Measurements from ENCODE around the gene CDK14.
"Not testable (repeated sequence)": the region's sequence is repeated elsewhere in the genome, so short reads cannot be mapped to it uniquely, and the experiment has no call there.

Gene CDK14

GRCh38 chr7:90923541-90923997 is 327.4 kb downstream of the CDK14 start:
- no peaks in the 10 kb centered on the region for H3K9me3 Mint-ChIP-seq
- no peak overlapping the region for H3K4me3 Mint-ChIP-seq
- TF ChIP-seq CTCF (IDR thresholded peaks at IDR 0.05; ENCODE audit: unreplicated experiment in 3 of 3), result no peak
- no peaks in the 10 kb centered on the region for H3K27me3 Mint-ChIP-seq (ENCODE audit: low read depth)
- no peaks in the 10 kb centered on the region for H3K4me1 Mint-ChIP-seq
- no peaks in the 10 kb centered on the region for H3K36me3 Mint-ChIP-seq (ENCODE audit: low read depth)
- H3K27ac Mint-ChIP-seq, result no peak overlapping the region

GRCh38 chr7:90928700-90929424 is 332.7 kb downstream of the CDK14 start:
- H3K4me3 Mint-ChIP-seq; H3K9me3 Mint-ChIP-seq; H3K27ac Mint-ChIP-seq; H3K27me3 Mint-ChIP-seq (ENCODE audit: low read depth); H3K36me3 Mint-ChIP-seq (ENCODE audit: low read depth): not testable (repeated sequence)
- peaks cover 21% of the 10 kb centered on the region for H3K4me1 Mint-ChIP-seq

DNA sequence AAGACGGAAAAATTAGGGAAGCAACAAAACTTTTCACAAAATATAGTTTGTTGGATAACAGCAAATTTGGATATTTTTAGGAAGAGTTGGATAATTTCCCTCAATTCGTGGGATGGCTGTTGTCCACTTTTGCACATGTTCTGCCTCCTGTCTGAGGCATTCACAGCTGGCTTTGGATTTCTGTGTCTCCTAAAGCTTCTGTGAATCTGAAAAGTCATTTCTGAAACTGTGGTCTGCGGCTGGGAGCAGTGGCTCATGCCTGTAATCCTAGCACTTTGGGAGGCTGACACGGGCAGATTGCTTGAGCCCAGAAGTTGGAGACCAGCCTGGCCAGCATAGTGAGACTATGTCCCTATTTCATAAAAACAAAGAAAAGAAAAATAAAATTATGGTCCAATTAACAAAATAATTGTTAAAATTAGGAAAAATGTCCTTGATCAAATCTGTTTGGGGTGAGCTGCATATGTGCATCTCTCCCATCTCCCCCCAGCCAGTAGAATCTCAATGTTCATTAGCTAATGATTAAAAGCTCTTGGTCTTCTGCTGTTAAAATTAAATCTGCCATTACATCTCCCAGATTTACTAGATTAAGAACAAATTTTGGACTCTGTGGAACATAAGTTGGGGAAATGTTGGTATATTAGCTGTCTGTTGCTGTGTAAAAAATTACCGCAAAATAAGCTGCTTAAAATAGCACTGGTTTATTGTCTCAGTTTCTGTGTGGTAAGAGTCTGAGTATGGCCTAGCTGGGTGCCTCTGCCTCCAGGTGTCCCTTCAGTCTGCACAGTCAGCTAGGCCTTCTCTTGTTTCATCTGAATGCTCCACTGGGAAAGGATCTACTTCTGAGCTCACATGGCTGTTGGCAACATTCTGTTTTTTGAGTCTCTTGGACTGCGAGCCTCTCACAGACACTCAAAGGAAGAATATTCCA is 336.1 kb downstream of the CDK14 start:
- TF ChIP-seq CTCF (IDR thresholded peaks at IDR 0.05; ENCODE audit: unreplicated experiment in 3 of 3), result no peak
- H3K9me3 Mint-ChIP-seq, result no peaks in the 10 kb centered on the region
- no peaks in the 10 kb centered on the region for H3K36me3 Mint-ChIP-seq (ENCODE audit: low read depth)
- no peaks in the 10 kb centered on the region for H3K27me3 Mint-ChIP-seq (ENCODE audit: low read depth)
- H3K4me3 Mint-ChIP-seq, result no peak overlapping the region
- H3K4me1 Mint-ChIP-seq, result peaks cover 23% of the 10 kb centered on the region
- peak overlapping the region; percentile 70 to 89 (median 88) for H3K27ac Mint-ChIP-seq

GRCh38 chr7:90933041-90933440 is 336.9 kb downstream of the CDK14 start:
- TF ChIP-seq CTCF (IDR thresholded peaks at IDR 0.05; ENCODE audit: unreplicated experiment in 3 of 3), result no peak
- Mint-ChIP-seq H3K4me1 (peaks cover 23% of the 10 kb centered on the region), H3K36me3 (ENCODE audit: low read depth) (no peaks in the 10 kb centered on the region), H3K27me3 (ENCODE audit: low read depth) (no peaks in the 10 kb centered on the region), H3K27ac (peak overlapping the region; percentile 70 to 89 (median 88)), H3K9me3 (no peaks in the 10 kb centered on the region), H3K4me3 (no peak overlapping the region)

- H3K36me3 Mint-ChIP-seq (ENCODE audit: low read depth), result no peaks in the 10 kb centered on the region
- H3K4me1 Mint-ChIP-seq, result peaks cover 23% of the 10 kb centered on the region
- H3K9me3 Mint-ChIP-seq, result no peaks in the 10 kb centered on the region
- TF ChIP-seq CTCF (IDR thresholded peaks at IDR 0.05; ENCODE audit: unreplicated experiment in 3 of 3), result no peak
- no peak overlapping the region for H3K27ac Mint-ChIP-seq
- no peak overlapping the region for H3K4me3 Mint-ChIP-seq
- H3K27me3 Mint-ChIP-seq (ENCODE audit: low read depth), result no peaks in the 10 kb centered on the region
Measured at GRCh38 chr7:90933984-90934383, 337.9 kb downstream of the CDK14 start.

DNA sequence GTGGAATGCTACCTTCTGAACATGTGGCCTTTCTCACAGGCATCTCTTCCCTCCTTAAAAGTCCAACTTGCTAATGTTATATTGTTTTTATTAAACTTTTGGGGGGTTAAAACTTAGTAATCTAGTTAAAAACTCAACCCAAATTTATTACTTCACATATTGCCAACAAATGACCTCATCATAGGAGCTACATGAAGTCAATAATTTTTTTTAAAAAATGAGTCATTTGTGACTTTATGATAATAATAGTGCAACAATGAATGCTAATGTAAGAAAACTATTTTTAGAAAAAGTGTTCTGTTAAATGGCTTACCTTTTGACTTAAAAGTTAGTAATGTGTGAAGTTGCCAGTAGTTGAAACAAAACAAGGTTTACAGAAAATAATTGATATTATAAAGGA is 342.2 kb downstream of the CDK14 start:
- Mint-ChIP-seq H3K27ac (no peak overlapping the region), H3K36me3 (ENCODE audit: low read depth) (no peaks in the 10 kb centered on the region), H3K4me3 (no peak overlapping the region), H3K27me3 (ENCODE audit: low read depth) (no peaks in the 10 kb centered on the region), H3K9me3 (no peaks in the 10 kb centered on the region), H3K4me1 (peaks cover 3% of the 10 kb centered on the region)
- TF ChIP-seq CTCF (IDR thresholded peaks at IDR 0.05; ENCODE audit: unreplicated experiment in 3 of 3), result no peak

Measured in nephron (organoid).